GM12873 (cell line): ENCODE data around the gene SLC7A6.

ENCODE experiments used
- TF ChIP-seq, protein P1 (sequence below): IDR thresholded peaks from 2 replicates; pipeline ENCODE4 v1.5.1; 2012; ENCODE audit warnings: low read depth, mild to moderate bottlenecking, moderate library complexity, low read length, control low read depth; ENCODE audit not compliant: insufficient read depth; ENCODE audit errors: missing control alignments

The SLC7A6 gene

DNA sequence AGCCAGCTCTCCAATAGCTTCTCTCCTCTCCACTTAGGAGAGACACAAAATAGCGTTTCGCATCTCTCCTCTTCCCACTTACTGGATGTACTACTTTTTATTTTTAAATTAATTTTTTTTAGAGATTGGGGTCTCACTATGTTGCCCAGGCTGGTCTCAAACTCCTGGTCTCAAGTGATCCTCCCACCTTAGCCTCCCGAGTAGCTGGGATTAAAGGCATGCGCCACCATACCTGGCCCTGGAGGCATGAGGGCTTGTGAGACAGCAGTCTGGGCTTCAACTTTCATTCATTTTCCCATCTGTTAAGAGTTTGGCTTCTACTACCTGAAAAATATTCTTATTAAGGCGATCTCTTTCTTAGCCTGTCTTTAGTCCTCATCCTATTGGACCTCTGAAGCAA, 28.1 kb downstream of the SLC7A6 start:
- TF ChIP-seq, protein P1, sequence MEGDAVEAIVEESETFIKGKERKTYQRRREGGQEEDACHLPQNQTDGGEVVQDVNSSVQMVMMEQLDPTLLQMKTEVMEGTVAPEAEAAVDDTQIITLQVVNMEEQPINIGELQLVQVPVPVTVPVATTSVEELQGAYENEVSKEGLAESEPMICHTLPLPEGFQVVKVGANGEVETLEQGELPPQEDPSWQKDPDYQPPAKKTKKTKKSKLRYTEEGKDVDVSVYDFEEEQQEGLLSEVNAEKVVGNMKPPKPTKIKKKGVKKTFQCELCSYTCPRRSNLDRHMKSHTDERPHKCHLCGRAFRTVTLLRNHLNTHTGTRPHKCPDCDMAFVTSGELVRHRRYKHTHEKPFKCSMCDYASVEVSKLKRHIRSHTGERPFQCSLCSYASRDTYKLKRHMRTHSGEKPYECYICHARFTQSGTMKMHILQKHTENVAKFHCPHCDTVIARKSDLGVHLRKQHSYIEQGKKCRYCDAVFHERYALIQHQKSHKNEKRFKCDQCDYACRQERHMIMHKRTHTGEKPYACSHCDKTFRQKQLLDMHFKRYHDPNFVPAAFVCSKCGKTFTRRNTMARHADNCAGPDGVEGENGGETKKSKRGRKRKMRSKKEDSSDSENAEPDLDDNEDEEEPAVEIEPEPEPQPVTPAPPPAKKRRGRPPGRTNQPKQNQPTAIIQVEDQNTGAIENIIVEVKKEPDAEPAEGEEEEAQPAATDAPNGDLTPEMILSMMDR = no peak

DNA sequence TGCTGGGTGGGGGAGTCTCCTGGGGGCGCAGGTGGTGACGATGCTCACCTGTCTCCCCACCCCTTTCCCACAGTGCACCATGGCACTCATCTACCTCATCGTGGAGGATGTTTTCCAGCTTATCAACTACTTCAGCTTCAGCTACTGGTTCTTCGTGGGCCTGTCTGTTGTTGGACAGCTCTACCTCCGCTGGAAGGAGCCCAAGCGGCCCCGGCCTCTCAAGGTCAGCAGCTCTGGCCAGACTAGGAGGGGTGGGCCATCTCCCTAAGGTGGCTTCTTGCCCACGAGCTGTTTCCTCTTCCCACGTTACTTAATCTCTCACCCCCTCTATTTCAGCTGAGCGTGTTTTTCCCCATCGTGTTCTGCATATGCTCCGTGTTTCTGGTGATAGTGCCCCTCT, 32.0 kb downstream of the SLC7A6 start:
- TF ChIP-seq, protein P1 = no peak

DNA sequence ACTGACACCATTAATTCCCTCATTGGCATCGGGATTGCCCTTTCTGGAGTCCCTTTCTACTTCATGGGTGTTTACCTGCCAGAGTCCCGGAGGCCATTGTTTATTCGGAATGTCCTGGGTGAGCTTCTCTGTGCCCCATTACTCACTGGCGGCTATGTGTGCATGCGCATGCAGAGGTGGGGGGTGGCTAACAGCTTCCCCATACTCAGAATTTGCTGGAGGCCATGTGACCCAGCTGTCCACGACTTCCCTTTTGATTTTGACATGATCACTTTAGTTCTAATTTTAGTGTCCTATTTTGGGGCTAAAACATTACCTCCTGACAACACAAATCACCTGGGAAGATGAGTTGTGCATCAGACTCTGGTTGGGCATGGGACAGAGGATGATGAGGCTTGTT, 32.4 kb downstream of the SLC7A6 start:
- TF ChIP-seq, protein P1 = no peak

DNA sequence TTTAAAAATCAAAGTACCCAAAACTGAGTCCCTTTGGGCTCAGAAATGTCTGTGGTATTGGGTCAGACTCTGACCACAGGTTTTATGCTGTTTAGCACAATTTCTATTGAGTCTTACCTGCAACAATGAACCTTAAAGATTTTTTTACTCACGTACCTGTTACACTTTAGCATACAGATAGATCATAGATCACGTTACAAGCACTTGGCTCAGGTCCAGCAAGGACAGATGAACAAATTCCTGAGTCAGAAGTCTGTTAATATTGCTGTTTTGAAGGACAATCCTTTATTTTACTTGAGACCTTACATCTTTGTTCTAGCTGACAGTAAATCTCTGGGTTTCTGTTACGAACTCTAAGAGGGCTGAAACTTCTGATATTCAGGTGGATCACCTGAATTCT, 33.6 kb downstream of the SLC7A6 start:
- TF ChIP-seq, protein P1 = no peak

DNA sequence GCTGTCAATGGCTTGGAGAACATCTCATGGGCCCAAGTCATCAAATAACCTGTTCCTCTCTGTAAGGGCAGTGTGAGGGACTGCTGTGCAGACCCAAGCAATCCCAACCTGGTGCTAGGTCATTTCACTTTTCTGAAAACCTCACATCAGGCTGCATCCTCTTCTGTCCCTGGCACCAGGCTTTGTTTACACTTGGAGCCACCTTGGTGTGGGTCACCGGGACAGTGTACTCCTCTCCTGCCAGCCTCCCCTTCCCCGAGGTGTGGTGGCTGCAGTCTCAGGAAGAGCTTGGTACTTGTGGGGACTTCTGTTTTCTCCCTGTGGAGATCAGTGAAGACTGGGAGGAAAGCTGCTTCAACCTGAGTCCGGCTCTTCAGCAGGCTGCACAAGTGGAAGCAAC, 34.0 kb downstream of the SLC7A6 start:
- TF ChIP-seq, protein P1 = no peak

DNA sequence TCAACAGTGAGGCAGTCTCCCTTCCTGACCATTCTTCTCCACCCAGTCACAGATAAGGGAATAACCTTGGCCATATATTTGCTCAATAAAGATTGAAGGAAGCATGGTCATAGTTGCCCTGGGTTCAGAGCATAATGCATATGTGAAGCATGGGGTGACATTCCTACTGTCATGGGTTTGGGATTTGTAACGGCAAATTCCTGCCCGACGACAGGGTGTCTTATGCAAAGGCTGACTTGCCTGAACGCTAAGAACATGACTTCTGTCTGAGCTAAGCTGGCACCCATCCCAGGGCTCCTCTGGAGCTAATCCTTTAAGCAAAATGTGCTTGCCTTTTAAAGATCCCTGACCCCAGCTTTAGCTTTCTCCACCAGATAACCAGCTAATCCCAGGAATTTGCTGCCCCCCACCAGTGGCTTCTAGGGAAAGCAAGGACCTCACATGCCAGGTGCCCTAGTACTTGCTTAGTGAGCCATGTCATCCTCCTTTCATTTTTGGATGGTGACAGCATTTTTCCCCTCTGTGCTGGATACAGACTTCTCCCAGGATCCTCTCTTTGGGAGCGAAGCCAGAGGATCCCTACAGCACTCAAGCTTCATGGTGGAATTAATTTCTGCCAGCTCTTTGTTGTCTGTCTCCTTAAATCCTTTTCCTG, 34.7 kb downstream of the SLC7A6 start:
- TF ChIP-seq, protein P1 = no peak

DNA sequence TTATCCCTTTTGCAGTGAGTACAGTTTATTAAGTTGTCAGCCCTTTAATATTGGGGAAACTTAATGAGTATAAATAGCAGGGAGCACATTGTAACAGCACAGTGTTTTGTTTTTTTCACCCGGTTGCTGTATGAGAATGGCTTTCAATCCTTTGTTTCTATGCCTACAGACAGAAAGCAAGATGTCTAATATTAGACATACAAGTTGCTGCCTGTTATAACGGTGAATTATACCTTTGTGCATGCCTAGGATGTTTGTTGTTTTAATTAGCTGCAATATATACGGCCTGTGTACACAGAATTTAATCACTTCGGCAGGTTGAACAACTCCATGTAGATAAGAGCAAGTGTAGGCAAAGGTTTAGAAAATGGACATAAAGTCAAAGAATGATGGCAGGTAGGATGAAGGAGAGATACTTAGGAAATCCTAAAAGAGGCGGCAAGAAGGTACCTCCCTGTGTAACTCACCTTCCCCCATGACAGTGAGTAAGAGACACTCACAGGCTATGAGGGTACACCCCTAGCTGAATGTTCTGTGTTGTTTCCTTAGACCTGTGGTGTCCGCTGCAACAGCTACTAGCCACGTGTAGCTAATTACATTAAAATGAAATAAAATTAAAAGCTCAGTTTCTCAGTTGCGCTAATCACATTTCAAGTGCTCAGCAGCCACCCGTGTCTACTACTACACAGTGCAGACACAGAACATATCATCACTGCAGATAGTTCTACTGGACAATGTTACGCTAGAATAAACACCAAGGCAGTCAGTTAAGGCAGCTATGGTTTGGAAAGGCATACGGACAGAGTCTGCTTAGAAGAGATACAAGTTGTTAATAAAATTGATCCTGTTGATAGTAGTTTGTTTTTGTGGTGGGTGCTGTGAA, 35.5 kb downstream of the SLC7A6 start:
- TF ChIP-seq, protein P1 = no peak
